Measurements from ENCODE around the gene AGAP1. TPM values are rescaled to one million over a fixed set of nuclear protein-coding genes. Genes with fewer than 3 reads are reported as not detected.

The AGAP1 gene
- polyA plus RNA-seq, 2 of the 4 experiments (the other 2 are of a cell fraction) = 20.2 to 21.9 TPM

GRCh38 chr2:236107536-236107935, 613.7 kb downstream of the AGAP1 start (continued):
- TF ChIP-seq NR3C1 (IDR thresholded peaks at IDR 0.05) (no peak), SREBF2 (IDR thresholded peaks at IDR 0.05) (no peak), ATOH8 (CRISPR knock-in tag; IDR thresholded peaks at IDR 0.05; ENCODE audit: low read depth) (no peak), ELK1 (IDR thresholded peaks at IDR 0.05; ENCODE audit: low read depth, low read length) (no peak), ESRRA (IDR thresholded peaks at IDR 0.05; ENCODE audit: borderline replicate concordance, low read length) (no peak), EHMT2 (IDR thresholded peaks at IDR 0.05; ENCODE audit: low read depth) (no peak), REST (IDR thresholded peaks at IDR 0.05) (no peak), RCOR1 (IDR thresholded peaks at IDR 0.05; ENCODE audit: low read depth, low read length) (no peak)

- DNase-seq (ENCODE audit: low read depth in 1 of 2, low spot score in 1 of 2) = no peak
- ChIA-PET CTCF (interaction anchor here (1.5 kb wide), 1 partner anchor 15 kb away, joined by 3 read pairs; no protein-coding TSS in a partner anchor), POLR2A (no interaction called here)
- no peak for ATAC-seq
- H3K4me3 ChIP-seq = no peak overlapping the region
- FAIRE-seq = no peak
- no peak overlapping the region for H3K4me2 ChIP-seq
- no peak for TF ChIP-seq KDM1A (IDR thresholded peaks at IDR 0.05; ENCODE audit: low read depth)
- no peaks in the 10 kb centered on the region for H3K9me3 ChIP-seq
- WGBS (ENCODE audit: missing lambda C conversion rate) = 86% methylated on average over 20 of the region's 20 CpGs
- H3K27ac ChIP-seq = no peak overlapping the region
- no peaks in the 10 kb centered on the region for H3K4me1 ChIP-seq
Measured at GRCh38 chr2:236107942-236108625, 614.2 kb downstream of the AGAP1 start.

GRCh38 chr2:236109061-236109460, 615.2 kb downstream of the AGAP1 start:
- Histone ChIP-seq H3K27ac (no peak overlapping the region), H3K4me2 (no peak overlapping the region), H3K9me3 (no peaks in the 10 kb centered on the region), H3K4me3 (no peak overlapping the region), H3K4me1 (no peaks in the 10 kb centered on the region)
- ATAC-seq = no peak
- POLR2A ChIA-PET = no interaction called here
- CTCF ChIA-PET = interaction anchor here (1.0 kb wide), 1 partner anchor 9 kb away, joined by 3 read pairs; no protein-coding TSS in a partner anchor
- 92% methylated on average over 5 of the region's 5 CpGs for WGBS (ENCODE audit: missing lambda C conversion rate)
- no peak for DNase-seq (ENCODE audit: low read depth in 1 of 2, low spot score in 1 of 2)
- TF ChIP-seq HEYL (CRISPR knock-in tag; IDR thresholded peaks at IDR 0.05) (no peak), CBX8 (IDR thresholded peaks at IDR 0.05) (no peak), MYC (IDR thresholded peaks at IDR 0.05; ENCODE audit: borderline replicate concordance, low read length) (no peak), KDM1A (IDR thresholded peaks at IDR 0.05; ENCODE audit: low read depth) (no peak), PHF8 (IDR thresholded peaks at IDR 0.05; ENCODE audit: borderline replicate concordance, low read depth) (no peak), REST (IDR thresholded peaks at IDR 0.05) (no peak)
- FAIRE-seq = no peak

All from A549 (cell line).